ENCODE data around the gene NYAP2.
A peak's percentile ranks its signal among the peaks of the same experiment; 100 is the strongest.

NYAP2 gene

GRCh38 chr2:225512469-225512868, 113.0 kb downstream of the NYAP2 start:
- TF ChIP-seq CTCF (conservative IDR thresholded peaks at IDR 0.05; ENCODE audit: low read length): no peak
- H3K4me3 ChIP-seq (ENCODE audit: low read length): no peak overlapping the region

GRCh38 chr2:225512876-225513540, 113.5 kb downstream of the NYAP2 start:
- TF ChIP-seq CTCF (conservative IDR thresholded peaks at IDR 0.05; ENCODE audit: low read length): no peak
- peak; percentile 3 for DNase-seq (ENCODE audit: low read depth)
- no peak overlapping the region for H3K4me3 ChIP-seq (ENCODE audit: low read length)

More at GRCh38 chr2:225512469-225512868, 113.0 kb downstream of the NYAP2 start:
- DNase-seq (ENCODE audit: low read depth): no peak

- H3K4me3 ChIP-seq (ENCODE audit: low read length): no peak overlapping the region
- no peak for TF ChIP-seq CTCF (conservative IDR thresholded peaks at IDR 0.05; ENCODE audit: low read length)
- DNase-seq (ENCODE audit: low read depth): no peak
Measured at GRCh38 chr2:225515033-225515432, 115.5 kb downstream of the NYAP2 start.

- DNase-seq (ENCODE audit: low read depth): no peak
- TF ChIP-seq CTCF (conservative IDR thresholded peaks at IDR 0.05; ENCODE audit: low read length): no peak
- H3K4me3 ChIP-seq (ENCODE audit: low read length): no peak overlapping the region
Measured at GRCh38 chr2:225526760-225527390, 127.4 kb downstream of the NYAP2 start.

GRCh38 chr2:225531559-225531958, 132.0 kb downstream of the NYAP2 start:
- TF ChIP-seq CTCF (conservative IDR thresholded peaks at IDR 0.05; ENCODE audit: low read length): no peak
- no peak for DNase-seq (ENCODE audit: low read depth)
- H3K4me3 ChIP-seq (ENCODE audit: low read length): no peak overlapping the region

- H3K4me3 ChIP-seq (ENCODE audit: low read length): no peak overlapping the region
- no peak for DNase-seq (ENCODE audit: low read depth)
- no peak for TF ChIP-seq CTCF (conservative IDR thresholded peaks at IDR 0.05; ENCODE audit: low read length)
Measured at GRCh38 chr2:225532096-225532495, 132.6 kb downstream of the NYAP2 start.

- H3K4me3 ChIP-seq (ENCODE audit: low read length): no peak overlapping the region
- no peak for DNase-seq (ENCODE audit: low read depth)
- no peak for TF ChIP-seq CTCF (conservative IDR thresholded peaks at IDR 0.05; ENCODE audit: low read length)
Measured at GRCh38 chr2:225534037-225534436, 134.5 kb downstream of the NYAP2 start.

Measured in AG10803 (cell line).